Measurements from ENCODE around the gene PRPF6.

Gene PRPF6

GRCh38 chr20:64024141-64024990, 43.4 kb downstream of the PRPF6 start:
- H3K36me3 ChIP-seq (ENCODE audit: insufficient read depth, low read length): peaks cover 27% of the 10 kb centered on the region; the same call in 1 of the 2 replicates
- no peak overlapping the region for H3K27ac ChIP-seq (ENCODE audit: low read depth, low read length)

GRCh38 chr20:64025101-64025825, 44.3 kb downstream of the PRPF6 start:
- Histone ChIP-seq H3K36me3 (ENCODE audit: insufficient read depth, low read length) (peaks cover 28% of the 10 kb centered on the region; the same call in 1 of the 2 replicates), H3K27me3 (ENCODE audit: insufficient read depth, low read length) (no peaks in the 10 kb centered on the region), H3K79me2 (ENCODE audit: control insufficient read depth, insufficient read depth, low read length, unreplicated experiment) (no peaks in the 10 kb centered on the region), H3K4me1 (ENCODE audit: control insufficient read depth, insufficient read depth, low read length, unreplicated experiment) (peaks cover 4% of the 10 kb centered on the region), H3K4me3 (ENCODE audit: low read depth, low read length) (no peak overlapping the region), H3K27ac (ENCODE audit: low read depth, low read length) (no peak overlapping the region), H2AFZ (ENCODE audit: low read length, unreplicated experiment) (no peak overlapping the region)

More at GRCh38 chr20:64024141-64024990, 43.4 kb downstream of the PRPF6 start:
- H3K4me3 ChIP-seq (ENCODE audit: low read depth, low read length): no peak overlapping the region
- no peak overlapping the region for H2AFZ ChIP-seq (ENCODE audit: low read length, unreplicated experiment)
- H3K4me1 ChIP-seq (ENCODE audit: control insufficient read depth, insufficient read depth, low read length, unreplicated experiment): no peaks in the 10 kb centered on the region
- no peaks in the 10 kb centered on the region for H3K79me2 ChIP-seq (ENCODE audit: control insufficient read depth, insufficient read depth, low read length, unreplicated experiment)
- no peaks in the 10 kb centered on the region for H3K27me3 ChIP-seq (ENCODE audit: insufficient read depth, low read length)

GRCh38 chr20:64025826-64026412, 45.0 kb downstream of the PRPF6 start:
- Histone ChIP-seq H3K79me2 (ENCODE audit: control insufficient read depth, insufficient read depth, low read length, unreplicated experiment) (no peaks in the 10 kb centered on the region), H3K4me1 (ENCODE audit: control insufficient read depth, insufficient read depth, low read length, unreplicated experiment) (peaks cover 4% of the 10 kb centered on the region), H3K4me3 (ENCODE audit: low read depth, low read length) (no peak overlapping the region), H3K27me3 (ENCODE audit: insufficient read depth, low read length) (no peaks in the 10 kb centered on the region), H3K36me3 (ENCODE audit: insufficient read depth, low read length) (peaks cover 30% of the 10 kb centered on the region; the same call in 1 of the 2 replicates), H3K27ac (ENCODE audit: low read depth, low read length) (no peak overlapping the region), H2AFZ (ENCODE audit: low read length, unreplicated experiment) (no peak overlapping the region)

- Histone ChIP-seq H3K4me1 (ENCODE audit: control insufficient read depth, insufficient read depth, low read length, unreplicated experiment) (peaks cover 4% of the 10 kb centered on the region), H3K4me3 (ENCODE audit: low read depth, low read length) (no peak overlapping the region), H2AFZ (ENCODE audit: low read length, unreplicated experiment) (no peak overlapping the region), H3K27ac (ENCODE audit: low read depth, low read length) (no peak overlapping the region), H3K79me2 (ENCODE audit: control insufficient read depth, insufficient read depth, low read length, unreplicated experiment) (no peaks in the 10 kb centered on the region), H3K27me3 (ENCODE audit: insufficient read depth, low read length) (no peaks in the 10 kb centered on the region), H3K36me3 (ENCODE audit: insufficient read depth, low read length) (peaks cover 30% of the 10 kb centered on the region; the same call in 1 of the 2 replicates)
These were observed 47.2 kb downstream of the PRPF6 start for GRCh38 chr20:64027981-64028685.

GRCh38 chr20:64029293-64030117, 48.6 kb downstream of the PRPF6 start:
- Histone ChIP-seq H2AFZ (ENCODE audit: low read length, unreplicated experiment) (no peak overlapping the region), H3K79me2 (ENCODE audit: control insufficient read depth, insufficient read depth, low read length, unreplicated experiment) (no peaks in the 10 kb centered on the region), H3K4me3 (ENCODE audit: low read depth, low read length) (no peak overlapping the region), H3K27me3 (ENCODE audit: insufficient read depth, low read length) (no peaks in the 10 kb centered on the region), H3K36me3 (ENCODE audit: insufficient read depth, low read length) (peaks cover 23% of the 10 kb centered on the region; the same call in 1 of the 2 replicates), H3K4me1 (ENCODE audit: control insufficient read depth, insufficient read depth, low read length, unreplicated experiment) (peaks cover 4% of the 10 kb centered on the region), H3K27ac (ENCODE audit: low read depth, low read length) (no peak overlapping the region)

GRCh38 chr20:64030371-64031134, 49.6 kb downstream of the PRPF6 start:
- H3K4me3 ChIP-seq (ENCODE audit: low read depth, low read length): no peak overlapping the region
- no peak overlapping the region for H2AFZ ChIP-seq (ENCODE audit: low read length, unreplicated experiment)
- peaks cover 23% of the 10 kb centered on the region; the same call in 1 of the 2 replicates for H3K36me3 ChIP-seq (ENCODE audit: insufficient read depth, low read length)
- no peaks in the 10 kb centered on the region for H3K79me2 ChIP-seq (ENCODE audit: control insufficient read depth, insufficient read depth, low read length, unreplicated experiment)
- H3K27ac ChIP-seq (ENCODE audit: low read depth, low read length): no peak overlapping the region
- peaks cover 4% of the 10 kb centered on the region for H3K4me1 ChIP-seq (ENCODE audit: control insufficient read depth, insufficient read depth, low read length, unreplicated experiment)
- H3K27me3 ChIP-seq (ENCODE audit: insufficient read depth, low read length): no peaks in the 10 kb centered on the region

- H3K4me1 ChIP-seq (ENCODE audit: control insufficient read depth, insufficient read depth, low read length, unreplicated experiment): peaks cover 4% of the 10 kb centered on the region
- no peaks in the 10 kb centered on the region for H3K27me3 ChIP-seq (ENCODE audit: insufficient read depth, low read length)
- no peak overlapping the region for H3K4me3 ChIP-seq (ENCODE audit: low read depth, low read length)
- no peak overlapping the region for H3K27ac ChIP-seq (ENCODE audit: low read depth, low read length)
- no peak overlapping the region for H2AFZ ChIP-seq (ENCODE audit: low read length, unreplicated experiment)
- no peaks in the 10 kb centered on the region for H3K79me2 ChIP-seq (ENCODE audit: control insufficient read depth, insufficient read depth, low read length, unreplicated experiment)
- peaks cover 20% of the 10 kb centered on the region; the same call in 1 of the 2 replicates for H3K36me3 ChIP-seq (ENCODE audit: insufficient read depth, low read length)
These were observed 50.9 kb downstream of the PRPF6 start for GRCh38 chr20:64031822-64032314.

GRCh38 chr20:64032706-64033624, 52.0 kb downstream of the PRPF6 start:
- Histone ChIP-seq H3K79me2 (ENCODE audit: control insufficient read depth, insufficient read depth, low read length, unreplicated experiment) (no peaks in the 10 kb centered on the region), H3K36me3 (ENCODE audit: insufficient read depth, low read length) (peaks cover 12% of the 10 kb centered on the region; the same call in 1 of the 2 replicates), H2AFZ (ENCODE audit: low read length, unreplicated experiment) (no peak overlapping the region), H3K27me3 (ENCODE audit: insufficient read depth, low read length) (peaks cover 11% of the 10 kb centered on the region), H3K4me1 (ENCODE audit: control insufficient read depth, insufficient read depth, low read length, unreplicated experiment) (peaks cover 4% of the 10 kb centered on the region), H3K27ac (ENCODE audit: low read depth, low read length) (no peak overlapping the region), H3K4me3 (ENCODE audit: low read depth, low read length) (no peak overlapping the region)
